Fibroblast of lung (primary cell): ENCODE data around the gene ASTN1. TPM values are rescaled to one million over a fixed set of nuclear protein-coding genes. Genes with fewer than 3 reads are reported as not detected.

ENCODE experiments used
- DNase-seq, 2 donors: peaks; one replicate each; pipeline versions ENCODE4 v3.0.0 to v3.0.0-alpha.2; 2010; ENCODE audit warnings: low read depth in 2 of 2
- H2AFZ ChIP-seq: 2 replicates; pipeline ENCODE4 v1.5.1; 2012; ENCODE audit warnings: low read length, control low read depth, inconsistent platforms
- H3K27ac ChIP-seq: 2 replicates; pipeline ENCODE4 v1.5.1; 2011; ENCODE audit warnings: low read length, control low read depth; ENCODE audit not compliant: insufficient read depth
- H3K27me3 ChIP-seq: 2 replicates; pipeline ENCODE4 v1.5.1; 2011; ENCODE audit warnings: mild to moderate bottlenecking, low read length; ENCODE audit not compliant: control insufficient read depth, insufficient read depth
- H3K36me3 ChIP-seq: 2 replicates; pipeline ENCODE4 v1.5.1; 2011; ENCODE audit warnings: low read length; ENCODE audit not compliant: control insufficient read depth, insufficient read depth
- H3K4me1 ChIP-seq: 2 replicates; pipeline ENCODE4 v1.5.1; 2011; ENCODE audit warnings: low read length; ENCODE audit not compliant: control insufficient read depth, insufficient read depth; ENCODE audit errors: extremely low read depth
- H3K4me2 ChIP-seq: 2 replicates; pipeline ENCODE4 v1.5.1; 2011; ENCODE audit warnings: low read length, control low read depth; ENCODE audit not compliant: insufficient read depth; ENCODE audit errors: extremely low read depth
- H3K4me3 ChIP-seq, 4 experiments: fragments of 200-600 bp in 1 of 4; sonication (generic) in 1 of 4; replicated peaks in 1 of 4; 2 replicates each; pipeline ENCODE4 v1.5.1; 2011 to 2016; ENCODE audit warnings: low read length in 4 of 4, low read depth in 3 of 4, mild to moderate bottlenecking in 3 of 4, control low read depth in 2 of 4, inconsistent platforms in 1 of 4, mixed read lengths in 1 of 4; ENCODE audit not compliant: insufficient read depth in 1 of 4; ENCODE audit errors: control extremely low read depth in 1 of 4
- H3K79me2 ChIP-seq: 2 replicates; pipeline ENCODE4 v1.5.1; 2012; ENCODE audit warnings: mild to moderate bottlenecking, low read length, inconsistent platforms; ENCODE audit not compliant: control insufficient read depth, insufficient read depth
- H3K9ac ChIP-seq: 2 replicates; pipeline ENCODE4 v1.5.1; 2011; ENCODE audit warnings: mild to moderate bottlenecking, low read length, control low read depth; ENCODE audit not compliant: insufficient read depth
- H3K9me3 ChIP-seq: 2 replicates; pipeline ENCODE4 v1.5.1; 2012; ENCODE audit warnings: low read depth, low read length; ENCODE audit not compliant: control insufficient read depth, insufficient read depth
- H4K20me1 ChIP-seq: 2 replicates; pipeline ENCODE4 v1.5.1; 2011; ENCODE audit warnings: low read length; ENCODE audit not compliant: control insufficient read depth, insufficient read depth; ENCODE audit errors: extremely low read depth
- CTCF ChIP-seq, 2 donors: IDR thresholded peaks in 1 of 2; conservative IDR thresholded peaks in 1 of 2; 1 replicate in 1 of 2; 2 replicates in 1 of 2; pipeline ENCODE4 v1.5.1; 2011 to 2012; ENCODE audit warnings: low read length in 2 of 2, control low read depth in 1 of 2, inconsistent platforms in 1 of 2, low read depth in 1 of 2, mild to moderate bottlenecking in 1 of 2
- EZH2 ChIP-seq: IDR thresholded peaks from 2 replicates; pipeline ENCODE4 v1.5.1; 2012; ENCODE audit warnings: low read length, control low read depth, mild to moderate bottlenecking; ENCODE audit errors: missing control alignments
- polyA plus RNA-seq, 2 donors: library from polyadenylated mRNA; depleted of rRNA in 1 of 2; stranded (reverse) in 1 of 2; unstranded in 1 of 2; fragments of >200 nt; gene quantifications; 2 replicates each; pipeline ENCODE4 v1.2.1, GENCODE V29; 2011 to 2012; ENCODE audit warnings: missing spikeins in 1 of 2
- total RNA-seq: library from RNA; depleted of rRNA; stranded (reverse); fragments of >200 nt; gene quantifications from 2 replicates; pipeline ENCODE4 v1.2.1, GENCODE V29; 2014

The ASTN1 gene
- total and polyA plus RNA-seq, 2 donors (not counting 1 experiment from before 2014, with no cell fraction given): 0.06 to 0.17 TPM

DNA sequence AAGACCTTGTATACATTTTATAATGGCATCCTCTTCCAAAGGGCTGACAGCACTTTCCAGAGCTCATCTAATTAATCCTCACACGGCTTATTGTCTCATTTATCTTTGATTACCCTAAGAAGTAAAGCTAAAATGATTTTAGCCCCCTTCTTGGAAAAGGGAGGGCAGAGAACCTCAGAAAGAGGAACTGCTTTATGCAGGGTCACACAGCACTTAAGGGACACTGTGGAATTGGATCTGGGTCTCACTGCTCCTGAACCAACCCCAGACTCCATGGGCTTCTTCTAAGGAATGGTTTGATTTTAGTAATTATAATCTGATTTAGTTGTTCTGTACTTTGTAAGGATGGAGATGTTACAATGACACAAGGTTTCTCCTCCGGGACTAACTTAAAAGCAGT lies 9.5 kb upstream of the ASTN1 start:
- Histone ChIP-seq H3K27me3 (peaks cover 42% of the 10 kb centered on the region), H2AFZ (no peak overlapping the region), H3K4me1 (peaks cover 5% of the 10 kb centered on the region), H3K79me2 (no peaks in the 10 kb centered on the region), H4K20me1 (no peaks in the 10 kb centered on the region), H3K27ac (no peak overlapping the region), H3K4me2 (no peak overlapping the region), H3K9ac (no peak overlapping the region), H3K36me3 (no peaks in the 10 kb centered on the region), H3K4me3 (no peak overlapping the region), H3K9me3 (no peaks in the 10 kb centered on the region)
- DNase-seq: no peak
- TF ChIP-seq EZH2: no peak
- no peak for TF ChIP-seq CTCF (conservative IDR thresholded peaks at IDR 0.05 in 1 of 2, IDR thresholded peaks at IDR 0.05 in 1 of 2; ENCODE audit: low read depth in 1 of 2, low read length in 2 of 2)

GRCh38 chr1:177172866-177173265 lies 8.4 kb upstream of the ASTN1 start:
- no peak overlapping the region for H3K4me2 ChIP-seq
- no peaks in the 10 kb centered on the region for H3K79me2 ChIP-seq
- H2AFZ ChIP-seq: no peak overlapping the region
- H3K36me3 ChIP-seq: no peaks in the 10 kb centered on the region
- TF ChIP-seq CTCF (conservative IDR thresholded peaks at IDR 0.05 in 1 of 2, IDR thresholded peaks at IDR 0.05 in 1 of 2; ENCODE audit: low read depth in 1 of 2, low read length in 2 of 2) (no peak), EZH2 (no peak)
- H3K27me3 ChIP-seq: peaks cover 44% of the 10 kb centered on the region
- H3K4me1 ChIP-seq: peaks cover 5% of the 10 kb centered on the region
- no peaks in the 10 kb centered on the region for H3K9me3 ChIP-seq
- H3K4me3 ChIP-seq: no peak overlapping the region
- no peak overlapping the region for H3K27ac ChIP-seq
- no peaks in the 10 kb centered on the region for H4K20me1 ChIP-seq
- DNase-seq: no peak
- no peak overlapping the region for H3K9ac ChIP-seq

DNA sequence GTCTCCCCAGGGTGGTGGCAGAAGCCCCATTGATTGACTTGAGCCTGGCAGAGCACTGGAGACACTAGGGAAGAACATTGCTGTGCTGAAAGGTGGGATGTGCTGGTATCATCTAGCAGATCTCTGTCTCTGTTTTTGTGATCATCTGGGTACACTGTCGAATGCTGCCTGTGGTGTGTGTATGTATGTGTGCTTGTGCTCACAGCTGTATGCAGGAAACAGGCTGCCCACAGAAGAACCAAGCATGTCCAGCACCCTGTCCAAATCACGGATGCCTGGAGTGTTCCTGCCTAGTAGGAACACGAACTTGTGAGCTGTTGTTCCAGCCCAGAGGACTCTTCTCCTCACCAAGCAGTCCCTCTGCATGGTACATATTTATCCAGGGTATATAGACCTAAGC lies 7.8 kb upstream of the ASTN1 start:
- TF ChIP-seq EZH2 (no peak), CTCF (conservative IDR thresholded peaks at IDR 0.05 in 1 of 2, IDR thresholded peaks at IDR 0.05 in 1 of 2; ENCODE audit: low read depth in 1 of 2, low read length in 2 of 2) (no peak)
- Histone ChIP-seq H3K27ac (no peak overlapping the region), H3K9ac (no peak overlapping the region), H3K36me3 (no peaks in the 10 kb centered on the region), H2AFZ (no peak overlapping the region), H3K79me2 (no peaks in the 10 kb centered on the region), H3K27me3 (peaks cover 44% of the 10 kb centered on the region), H3K4me1 (peaks cover 5% of the 10 kb centered on the region), H3K4me3 (no peak overlapping the region), H3K4me2 (no peak overlapping the region), H4K20me1 (no peaks in the 10 kb centered on the region), H3K9me3 (no peaks in the 10 kb centered on the region)
- DNase-seq: no peak
